Sigmoid colon (tissue), 7 donors: Measurements from ENCODE around the gene KMT5C. TPM values are rescaled to one million over a fixed set of nuclear protein-coding genes. Genes with fewer than 3 reads are reported as not detected.

Source experiments
- DNase-seq: peaks from one replicate; pipeline ENCODE4 v3.0.0-alpha.2; 2019
- H3K27ac ChIP-seq, 4 donors: fragments of 200-600 bp; sonication (generic); one replicate each; pipeline ENCODE4 v1.5.1; 2016 to 2019; ENCODE audit warnings: mild to moderate bottlenecking in 1 of 4
- H3K27me3 ChIP-seq, 3 donors: fragments of 200-600 bp; sonication (generic); one replicate each; pipeline ENCODE4 v1.5.1; 2019; ENCODE audit warnings: mild to moderate bottlenecking in 1 of 3
- H3K36me3 ChIP-seq, 4 donors: fragments of 200-600 bp; sonication (generic); one replicate each; pipeline ENCODE4 v1.5.1; 2016 to 2019
- H3K4me1 ChIP-seq, 4 donors: fragments of 200-600 bp; sonication (generic); one replicate each; pipeline ENCODE4 v1.5.1; 2017 to 2019
- H3K4me3 ChIP-seq, 4 donors: fragments of 200-600 bp; sonication (generic); one replicate each; pipeline ENCODE4 v1.5.1; 2017 to 2019; ENCODE audit warnings: mild to moderate bottlenecking in 2 of 4, moderate library complexity in 1 of 4
- H3K9me3 ChIP-seq, 4 donors: fragments of 200-600 bp in 3 of 4; sonication (generic) in 3 of 4; one replicate each; pipeline versions ENCODE4 v1.5.1 to v1.6.1; 2013 to 2019
- EP300 ChIP-seq, 4 donors: sonication (generic); formaldehyde crosslinking; IDR thresholded peaks; one replicate each; pipeline ENCODE4 v1.6.1; 2017; ENCODE audit warnings: antibody characterized with exemption in 4 of 4
- POLR2A ChIP-seq, 2 donors: fragments of 450-650 bp; IDR thresholded peaks; one replicate each; pipeline ENCODE4 v1.6.1; 2016; ENCODE audit warnings: antibody characterized with exemption in 2 of 2, mild to moderate bottlenecking in 2 of 2, moderate library complexity in 2 of 2
- POLR2AphosphoS5 ChIP-seq, 4 donors: sonication (generic); formaldehyde crosslinking; IDR thresholded peaks; one replicate each; pipeline ENCODE4 v1.6.1; 2017; ENCODE audit warnings: antibody characterized with exemption in 4 of 4
- WGBS, 2 donors: extraction: QIAGEN DNeasy Blood & Tissue Kit; methylation state at CpG; one replicate each; pipeline ENCODE4 v1.1.7; 2013; 5-methylcytosine and 5-hydroxymethylcytosine counted together
- intact Hi-C: fragments of 100-400 bp; cut with DNase I; formaldehyde crosslinking; loops from one replicate; pipeline ENCODE4 v1.15.1; 2023
- polyA plus RNA-seq, 3 donors: library from polyadenylated mRNA; stranded (reverse); fragments of 200-250 nt; gene quantifications; one replicate each; pipeline ENCODE4 v1.2.3, GENCODE V29; 2013
- total RNA-seq, 4 donors: library from RNA; depleted of rRNA; stranded (reverse); fragments of >200 nt; gene quantifications; one replicate each; pipeline ENCODE4 v1.1.0, GENCODE V29; 2016
- TF ChIP-seq, protein P1 (sequence below), 4 experiments: fragments of 450-650 bp in 3 of 4; fragments of 200-600 bp in 1 of 4; IDR thresholded peaks; one replicate each; pipeline ENCODE4 v1.5.1; 2016 to 2019; ENCODE audit warnings: antibody characterized with exemption in 4 of 4, mild to moderate bottlenecking in 3 of 4, moderate library complexity in 2 of 4
- donor health status: healthy with polysubstance abuse.
- donor health status: Bipolar disorder and iron deficiency.
- donor health status: healthy.

Gene KMT5C
- total and polyA plus RNA-seq, 7 donors, result 3.0 to 14.8 (median 9.1) TPM

DNA sequence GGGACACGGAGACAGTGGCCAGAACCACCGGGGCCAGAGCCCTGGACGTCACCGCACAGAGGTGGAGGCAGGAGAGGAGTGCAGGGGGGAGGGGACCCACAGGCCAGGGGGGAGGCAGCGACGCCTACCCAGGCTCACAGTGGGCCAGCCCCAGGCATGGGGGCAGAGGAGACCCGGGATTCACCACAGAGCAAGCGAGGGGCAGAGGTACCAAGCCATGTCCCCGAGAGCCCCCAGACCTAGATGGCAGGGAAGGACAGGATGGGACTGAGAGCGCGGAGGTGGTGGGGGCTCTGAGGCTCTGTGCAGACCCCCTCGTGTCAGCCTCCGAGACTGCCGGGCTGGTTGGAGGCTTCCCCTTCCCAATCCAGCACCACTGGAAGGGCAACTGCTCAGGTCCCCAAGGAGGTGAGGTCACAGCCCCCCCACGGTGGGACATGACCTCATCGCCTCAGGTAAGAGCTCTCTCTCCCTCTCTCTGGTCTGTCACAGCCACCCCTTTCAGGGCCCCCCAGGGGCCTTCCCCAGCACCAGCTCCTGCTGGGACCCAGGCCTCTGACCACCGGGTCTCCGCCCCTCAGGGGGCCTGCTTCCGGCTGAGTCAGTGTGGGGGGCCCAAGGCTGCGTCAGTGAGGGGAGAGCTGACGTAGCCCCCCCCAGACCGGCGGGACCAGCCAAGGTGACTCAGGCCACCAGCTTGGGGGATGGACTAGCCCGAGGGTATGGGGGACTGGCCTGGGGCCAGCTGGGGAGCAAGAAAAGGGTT lies 32.8 kb downstream of the KMT5C start:
- no peaks in the 10 kb centered on the region for H3K9me3 ChIP-seq
- H3K27ac ChIP-seq, result no peak overlapping the region
- peaks cover 66 to 100% (median 93%) of the 10 kb centered on the region in 3 donors for H3K27me3 ChIP-seq
- DNase-seq, result no peak
- TF ChIP-seq POLR2A (IDR thresholded peaks at IDR 0.05) (no peak), POLR2AphosphoS5 (IDR thresholded peaks at IDR 0.05) (no peak), EP300 (IDR thresholded peaks at IDR 0.05) (no peak)
- TF ChIP-seq, protein P1, sequence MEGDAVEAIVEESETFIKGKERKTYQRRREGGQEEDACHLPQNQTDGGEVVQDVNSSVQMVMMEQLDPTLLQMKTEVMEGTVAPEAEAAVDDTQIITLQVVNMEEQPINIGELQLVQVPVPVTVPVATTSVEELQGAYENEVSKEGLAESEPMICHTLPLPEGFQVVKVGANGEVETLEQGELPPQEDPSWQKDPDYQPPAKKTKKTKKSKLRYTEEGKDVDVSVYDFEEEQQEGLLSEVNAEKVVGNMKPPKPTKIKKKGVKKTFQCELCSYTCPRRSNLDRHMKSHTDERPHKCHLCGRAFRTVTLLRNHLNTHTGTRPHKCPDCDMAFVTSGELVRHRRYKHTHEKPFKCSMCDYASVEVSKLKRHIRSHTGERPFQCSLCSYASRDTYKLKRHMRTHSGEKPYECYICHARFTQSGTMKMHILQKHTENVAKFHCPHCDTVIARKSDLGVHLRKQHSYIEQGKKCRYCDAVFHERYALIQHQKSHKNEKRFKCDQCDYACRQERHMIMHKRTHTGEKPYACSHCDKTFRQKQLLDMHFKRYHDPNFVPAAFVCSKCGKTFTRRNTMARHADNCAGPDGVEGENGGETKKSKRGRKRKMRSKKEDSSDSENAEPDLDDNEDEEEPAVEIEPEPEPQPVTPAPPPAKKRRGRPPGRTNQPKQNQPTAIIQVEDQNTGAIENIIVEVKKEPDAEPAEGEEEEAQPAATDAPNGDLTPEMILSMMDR (IDR thresholded peaks at IDR 0.05), result no peak
- WGBS, 2 donors, result 29 to 41% methylated on average over 24 of the region's 24 CpGs
- intact Hi-C loops, result no loop called here
- H3K4me1 ChIP-seq, result peaks cover 0 to 27% (median 24%) of the 10 kb centered on the region in 4 donors
- H3K36me3 ChIP-seq, result no peaks in the 10 kb centered on the region
- no peak overlapping the region for H3K4me3 ChIP-seq

DNA sequence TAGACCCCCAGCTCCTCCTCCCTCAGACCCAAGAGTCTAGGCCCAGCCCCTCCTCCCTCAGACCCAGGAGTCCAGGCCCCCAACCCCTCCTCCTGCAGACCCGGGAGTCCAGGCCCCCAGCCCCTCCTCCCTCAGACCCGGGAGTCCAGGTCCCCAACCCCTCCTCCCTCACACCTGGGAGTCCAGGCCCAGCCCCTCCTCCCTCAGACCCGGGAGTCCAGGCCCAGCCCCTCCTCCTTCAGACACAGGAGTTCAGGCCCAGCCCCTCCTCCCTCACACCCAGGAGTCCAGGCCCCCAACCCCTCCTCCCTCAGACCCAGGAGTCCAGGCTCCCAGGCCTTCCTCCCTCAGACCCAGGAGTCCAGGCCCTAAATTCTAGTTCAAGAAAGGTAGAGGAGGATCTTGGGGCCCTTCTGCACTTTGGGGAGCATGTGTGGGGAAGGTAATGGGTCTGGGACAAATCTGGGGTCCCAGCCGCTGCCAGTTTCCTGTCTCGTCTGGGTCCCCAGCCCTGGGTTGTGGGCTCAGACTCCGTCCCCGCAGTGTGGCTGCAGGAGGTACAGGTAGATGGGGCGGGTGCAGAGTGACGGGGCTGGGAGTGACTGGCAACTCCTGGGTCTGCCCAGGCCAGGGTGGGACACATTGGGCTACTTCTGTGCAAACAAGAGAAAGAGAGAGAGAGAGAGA lies 33.8 kb downstream of the KMT5C start:
- Histone ChIP-seq H3K9me3 (no peaks in the 10 kb centered on the region), H3K4me1 (peaks cover 0 to 28% (median 26%) of the 10 kb centered on the region in 4 donors), H3K27me3 (peaks cover 64 to 97% (median 84%) of the 10 kb centered on the region in 3 donors), H3K36me3 (no peaks in the 10 kb centered on the region), H3K4me3 (no peak overlapping the region), H3K27ac (no peak overlapping the region)
- TF ChIP-seq, protein P1 (IDR thresholded peaks at IDR 0.05), result no peak
- no peak for TF ChIP-seq POLR2A (IDR thresholded peaks at IDR 0.05)
- no peak for TF ChIP-seq POLR2AphosphoS5 (IDR thresholded peaks at IDR 0.05)
- no peak for TF ChIP-seq EP300 (IDR thresholded peaks at IDR 0.05)
- intact Hi-C loops, result no loop called here
- 18 to 46% methylated on average over 9 of the region's 9 CpGs for WGBS, 2 donors
- no peak for DNase-seq

DNA sequence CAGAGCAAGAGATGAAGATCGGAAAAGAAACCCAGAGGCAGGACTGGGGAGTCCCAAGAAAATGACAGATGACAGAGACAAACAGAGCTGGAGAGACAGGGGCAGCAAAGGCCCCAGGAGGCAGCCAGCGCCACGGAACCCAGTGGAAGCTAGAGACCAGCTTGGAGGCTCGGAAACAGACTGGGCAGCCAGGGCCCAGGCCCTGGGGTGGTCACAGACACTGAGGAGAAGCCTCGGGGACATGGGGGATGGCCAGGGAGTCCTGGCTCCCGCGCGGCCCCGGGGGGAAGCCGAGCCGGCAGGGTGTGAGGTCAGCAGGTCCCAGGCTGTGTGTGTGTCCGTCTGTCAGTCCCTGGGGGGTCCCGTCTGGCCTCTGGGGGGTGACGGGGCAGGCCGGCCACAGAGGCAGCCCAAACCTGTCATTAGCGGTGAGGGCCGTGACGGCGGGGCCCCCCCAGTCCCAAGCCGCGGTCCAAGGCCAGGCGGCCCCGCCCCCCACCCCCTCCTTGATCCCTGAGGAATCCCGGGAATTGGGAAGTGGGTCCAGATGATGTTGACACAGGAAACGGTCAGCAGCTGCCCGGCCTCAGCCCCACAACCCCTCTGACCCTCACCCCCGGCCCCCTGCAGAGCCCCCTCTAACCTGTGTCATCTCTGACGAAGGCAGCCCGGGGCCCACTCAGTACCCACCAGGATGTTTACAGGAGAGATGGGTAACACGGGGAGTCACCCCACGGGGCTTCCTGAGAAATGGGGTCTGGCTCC lies 34.5 kb downstream of the KMT5C start:
- no peak overlapping the region for H3K4me3 ChIP-seq
- H3K27me3 ChIP-seq, result peaks cover 57 to 90% (median 77%) of the 10 kb centered on the region in 3 donors
- no peak overlapping the region for H3K27ac ChIP-seq
- WGBS, 2 donors, result 6 to 19% methylated on average over 31 of the region's 31 CpGs
- TF ChIP-seq EP300 (IDR thresholded peaks at IDR 0.05) (no peak), POLR2AphosphoS5 (IDR thresholded peaks at IDR 0.05) (no peak), POLR2A (IDR thresholded peaks at IDR 0.05) (no peak)
- TF ChIP-seq, protein P1 (IDR thresholded peaks at IDR 0.05), result no peak
- H3K36me3 ChIP-seq, result no peaks in the 10 kb centered on the region
- H3K9me3 ChIP-seq, result no peaks in the 10 kb centered on the region
- H3K4me1 ChIP-seq, result peaks cover 0 to 24% (median 20%) of the 10 kb centered on the region in 4 donors
- intact Hi-C loops, result no loop called here
- no peak for DNase-seq

DNA sequence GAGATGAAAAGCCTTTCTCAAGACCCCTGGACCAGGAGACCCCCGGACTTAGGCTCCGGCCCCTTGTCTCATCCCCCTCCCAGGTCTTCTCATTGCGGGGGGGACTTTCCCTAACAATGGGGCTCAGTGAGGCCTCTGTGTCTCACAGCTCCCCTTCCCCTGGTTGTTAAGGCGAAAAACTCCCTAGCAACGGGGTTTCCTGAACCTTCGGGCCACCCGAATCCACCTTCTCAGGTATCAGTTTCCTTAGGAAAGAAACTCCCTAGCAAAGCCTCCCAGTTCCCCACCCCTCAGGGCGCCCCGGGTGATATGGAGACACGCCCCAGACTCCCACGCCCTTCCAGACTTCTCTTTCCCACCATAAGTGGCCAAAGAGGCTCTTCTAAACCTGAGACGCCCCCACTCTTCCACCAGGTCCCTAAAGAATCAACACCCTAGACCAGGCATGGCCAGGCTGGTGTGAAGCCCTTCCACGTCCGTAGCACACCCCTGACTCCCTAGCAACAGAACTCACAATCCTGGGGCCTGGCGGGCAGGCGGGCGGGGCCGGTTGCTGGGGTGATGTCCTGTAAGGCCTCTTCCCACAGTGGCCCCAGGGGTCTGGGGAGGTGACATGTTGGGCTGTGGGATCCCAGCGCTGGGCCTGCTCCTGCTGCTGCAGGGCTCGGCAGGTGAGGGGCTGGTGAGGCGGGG lies 36.7 kb downstream of the KMT5C start, which contains the start of gene TMEM190:
Gene TMEM190, plus strand, starts transcription at position 586 of the 693 bp plus-strand sequence. Its CDS starts 28 bp downstream, at position 614.
- H3K9me3 ChIP-seq, result no peaks in the 10 kb centered on the region
- H3K4me1 ChIP-seq, result peaks cover 0 to 13% (median 7%) of the 10 kb centered on the region in 4 donors
- WGBS, 2 donors, result 23 to 53% methylated on average over 21 of the region's 21 CpGs
- TF ChIP-seq POLR2AphosphoS5 (IDR thresholded peaks at IDR 0.05) (no peak), POLR2A (IDR thresholded peaks at IDR 0.05) (no peak), EP300 (IDR thresholded peaks at IDR 0.05) (no peak)
- TF ChIP-seq, protein P1 (IDR thresholded peaks at IDR 0.05), result no peak
- intact Hi-C loops, result no loop called here
- DNase-seq, result no peak
- no peak within 1 kb of the TSS for H3K27ac ChIP-seq
- no peaks in the 10 kb centered on the region for H3K36me3 ChIP-seq
- peaks cover 41 to 68% (median 57%) of the 10 kb centered on the region in 3 donors for H3K27me3 ChIP-seq
- no peak within 1 kb of the TSS for H3K4me3 ChIP-seq
